Measurements from ENCODE around the gene NEK6.

DNA sequence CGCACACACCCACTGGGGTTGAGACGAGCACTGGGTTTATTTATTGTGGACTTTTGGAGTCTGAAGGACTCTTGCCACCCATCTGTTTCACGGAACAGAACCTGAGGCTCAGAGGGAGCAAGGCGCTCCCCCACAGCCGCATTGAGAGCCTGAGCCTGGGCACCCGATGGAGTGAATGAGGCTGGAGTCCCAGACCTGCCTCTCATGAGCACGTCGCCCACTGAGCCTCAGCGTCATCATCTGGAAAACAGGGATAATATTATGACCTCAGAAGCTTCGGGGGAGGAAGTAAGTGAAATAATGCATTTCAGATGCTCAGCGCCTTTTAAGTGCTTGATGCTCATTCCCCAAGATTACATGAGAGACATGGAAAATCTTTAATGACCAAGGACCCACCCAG lies 5.5 kb downstream of the NEK6 start:
- TF ChIP-seq, protein P1, sequence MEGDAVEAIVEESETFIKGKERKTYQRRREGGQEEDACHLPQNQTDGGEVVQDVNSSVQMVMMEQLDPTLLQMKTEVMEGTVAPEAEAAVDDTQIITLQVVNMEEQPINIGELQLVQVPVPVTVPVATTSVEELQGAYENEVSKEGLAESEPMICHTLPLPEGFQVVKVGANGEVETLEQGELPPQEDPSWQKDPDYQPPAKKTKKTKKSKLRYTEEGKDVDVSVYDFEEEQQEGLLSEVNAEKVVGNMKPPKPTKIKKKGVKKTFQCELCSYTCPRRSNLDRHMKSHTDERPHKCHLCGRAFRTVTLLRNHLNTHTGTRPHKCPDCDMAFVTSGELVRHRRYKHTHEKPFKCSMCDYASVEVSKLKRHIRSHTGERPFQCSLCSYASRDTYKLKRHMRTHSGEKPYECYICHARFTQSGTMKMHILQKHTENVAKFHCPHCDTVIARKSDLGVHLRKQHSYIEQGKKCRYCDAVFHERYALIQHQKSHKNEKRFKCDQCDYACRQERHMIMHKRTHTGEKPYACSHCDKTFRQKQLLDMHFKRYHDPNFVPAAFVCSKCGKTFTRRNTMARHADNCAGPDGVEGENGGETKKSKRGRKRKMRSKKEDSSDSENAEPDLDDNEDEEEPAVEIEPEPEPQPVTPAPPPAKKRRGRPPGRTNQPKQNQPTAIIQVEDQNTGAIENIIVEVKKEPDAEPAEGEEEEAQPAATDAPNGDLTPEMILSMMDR (conservative IDR thresholded peaks at IDR 0.05; ENCODE audit: low read depth, low read length): no peak
- TF ChIP-seq EZH2phosphoT487 (IDR thresholded peaks at IDR 0.05; ENCODE audit: borderline replicate concordance, low read length): no peak
